Fibroblast of the aortic adventitia (primary cell): ENCODE measurements around the gene PHF11. TPM values are rescaled to one million over a fixed set of nuclear protein-coding genes. Genes with fewer than 3 reads are reported as not detected.

Experiments
- DNase-seq: peaks from one replicate; pipeline ENCODE4 v3.0.0-alpha.2; 2010; ENCODE audit warnings: low read depth
- H3K4me3 ChIP-seq: 2 replicates; pipeline ENCODE4 v1.5.1; 2011; ENCODE audit warnings: low read depth, mild to moderate bottlenecking, control low read depth, low read length, moderate library complexity
- total RNA-seq: library from RNA; depleted of rRNA; stranded (reverse); fragments of >200 nt; gene quantifications from 2 replicates; pipeline ENCODE4 v1.2.3, GENCODE V29; 2012; ENCODE audit warnings: low replicate concordance
- TF ChIP-seq, protein P1 (sequence below): IDR thresholded peaks from 2 replicates; pipeline ENCODE4 v1.5.1; 2011; ENCODE audit warnings: mild to moderate bottlenecking, low read length, control low read depth, inconsistent platforms; ENCODE audit not compliant: insufficient read depth

Gene PHF11
- total RNA-seq, 1 donor: 33.7 TPM

GRCh38 chr13:49540552-49540951, 44.8 kb downstream of the PHF11 start:
- H3K4me3 ChIP-seq: no peak overlapping the region
- DNase-seq: peak; percentile 35
- TF ChIP-seq, protein P1, sequence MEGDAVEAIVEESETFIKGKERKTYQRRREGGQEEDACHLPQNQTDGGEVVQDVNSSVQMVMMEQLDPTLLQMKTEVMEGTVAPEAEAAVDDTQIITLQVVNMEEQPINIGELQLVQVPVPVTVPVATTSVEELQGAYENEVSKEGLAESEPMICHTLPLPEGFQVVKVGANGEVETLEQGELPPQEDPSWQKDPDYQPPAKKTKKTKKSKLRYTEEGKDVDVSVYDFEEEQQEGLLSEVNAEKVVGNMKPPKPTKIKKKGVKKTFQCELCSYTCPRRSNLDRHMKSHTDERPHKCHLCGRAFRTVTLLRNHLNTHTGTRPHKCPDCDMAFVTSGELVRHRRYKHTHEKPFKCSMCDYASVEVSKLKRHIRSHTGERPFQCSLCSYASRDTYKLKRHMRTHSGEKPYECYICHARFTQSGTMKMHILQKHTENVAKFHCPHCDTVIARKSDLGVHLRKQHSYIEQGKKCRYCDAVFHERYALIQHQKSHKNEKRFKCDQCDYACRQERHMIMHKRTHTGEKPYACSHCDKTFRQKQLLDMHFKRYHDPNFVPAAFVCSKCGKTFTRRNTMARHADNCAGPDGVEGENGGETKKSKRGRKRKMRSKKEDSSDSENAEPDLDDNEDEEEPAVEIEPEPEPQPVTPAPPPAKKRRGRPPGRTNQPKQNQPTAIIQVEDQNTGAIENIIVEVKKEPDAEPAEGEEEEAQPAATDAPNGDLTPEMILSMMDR: no peak

GRCh38 chr13:49543656-49544055, 47.9 kb downstream of the PHF11 start:
- TF ChIP-seq, protein P1: no peak
- no peak overlapping the region for H3K4me3 ChIP-seq
- no peak for DNase-seq

DNA sequence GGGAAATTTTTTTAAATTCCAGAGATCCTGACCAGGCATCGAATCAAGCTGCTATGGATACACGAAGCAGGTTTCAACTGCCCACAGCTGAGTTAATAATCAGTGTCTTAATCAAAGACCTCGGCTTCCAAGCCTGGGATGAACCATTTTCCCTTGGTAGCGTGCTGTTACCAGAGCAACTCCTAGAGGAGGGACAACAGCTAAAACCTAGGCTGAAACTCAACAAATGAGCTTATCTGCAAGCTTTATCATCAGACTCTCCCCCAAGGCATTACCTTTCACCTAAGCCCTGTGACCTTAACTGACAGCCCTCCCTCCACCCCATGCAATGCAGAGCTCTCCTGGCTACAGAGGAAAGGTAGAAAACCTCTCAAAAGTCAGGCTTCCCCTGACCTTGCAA, 49.9 kb downstream of the PHF11 start:
- DNase-seq: no peak
- TF ChIP-seq, protein P1: no peak
- H3K4me3 ChIP-seq: no peak overlapping the region

DNA sequence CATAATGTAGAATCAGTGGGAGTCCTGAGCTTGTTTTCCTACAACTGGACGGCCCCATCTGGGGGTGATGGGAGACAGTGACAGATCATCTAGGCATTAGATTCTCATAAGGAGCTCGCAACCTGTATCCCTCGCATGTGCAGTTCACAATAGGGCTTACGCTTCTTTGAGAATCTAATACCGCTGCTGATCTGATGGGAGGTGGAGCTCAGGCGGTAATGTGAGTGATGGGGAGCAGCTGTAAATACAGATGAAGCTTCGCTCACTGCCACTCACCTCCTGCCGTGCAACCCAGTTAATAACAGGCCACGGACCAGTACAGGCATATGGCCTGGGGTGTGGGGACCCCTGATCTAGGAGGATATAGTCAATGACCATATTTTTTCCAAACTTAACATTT, 50.8 kb downstream of the PHF11 start:
- H3K4me3 ChIP-seq: no peak overlapping the region
- no peak for DNase-seq
- TF ChIP-seq, protein P1: no peak

- TF ChIP-seq, protein P1: peak; percentile 16
- no peak overlapping the region for H3K4me3 ChIP-seq
- DNase-seq: no peak
These were observed 53.5 kb downstream of the PHF11 start for GRCh38 chr13:49549289-49549688.

- TF ChIP-seq, protein P1: no peak
- no peak overlapping the region for H3K4me3 ChIP-seq
- DNase-seq: no peak
These were observed 55.3 kb downstream of the PHF11 start for GRCh38 chr13:49550942-49551644.

DNA sequence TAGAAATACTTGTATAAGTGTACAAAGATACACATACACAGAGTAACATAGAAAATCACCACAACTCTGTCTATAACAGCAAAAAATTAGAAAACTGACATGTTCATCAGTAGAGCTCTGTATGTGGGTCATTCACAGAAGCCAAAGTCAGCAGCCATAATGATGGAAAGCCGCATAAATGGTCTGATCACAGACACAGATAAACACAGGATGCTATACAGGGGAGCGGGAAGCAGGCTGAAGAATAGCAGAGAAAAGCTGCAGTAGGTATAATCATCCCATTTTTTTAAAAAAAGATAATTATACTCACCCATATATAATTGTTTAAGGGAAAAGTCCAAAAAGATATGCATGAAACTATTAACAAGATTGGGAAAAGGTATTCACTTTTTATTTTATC, 58.1 kb downstream of the PHF11 start:
- DNase-seq: no peak
- TF ChIP-seq, protein P1: no peak
- H3K4me3 ChIP-seq: no peak overlapping the region
